NCI-H1048 (cell line): ENCODE results near the gene TPX2.
"Not testable (repeated sequence)": the region's sequence is repeated elsewhere in the genome, so short reads cannot be mapped to it uniquely, and the experiment has no call there.

Experiments
- DNase-seq: peaks from one replicate; lab custom pipeline; 2025; lab: John Stamatoyannopoulos, UW

TPX2 gene

DNA sequence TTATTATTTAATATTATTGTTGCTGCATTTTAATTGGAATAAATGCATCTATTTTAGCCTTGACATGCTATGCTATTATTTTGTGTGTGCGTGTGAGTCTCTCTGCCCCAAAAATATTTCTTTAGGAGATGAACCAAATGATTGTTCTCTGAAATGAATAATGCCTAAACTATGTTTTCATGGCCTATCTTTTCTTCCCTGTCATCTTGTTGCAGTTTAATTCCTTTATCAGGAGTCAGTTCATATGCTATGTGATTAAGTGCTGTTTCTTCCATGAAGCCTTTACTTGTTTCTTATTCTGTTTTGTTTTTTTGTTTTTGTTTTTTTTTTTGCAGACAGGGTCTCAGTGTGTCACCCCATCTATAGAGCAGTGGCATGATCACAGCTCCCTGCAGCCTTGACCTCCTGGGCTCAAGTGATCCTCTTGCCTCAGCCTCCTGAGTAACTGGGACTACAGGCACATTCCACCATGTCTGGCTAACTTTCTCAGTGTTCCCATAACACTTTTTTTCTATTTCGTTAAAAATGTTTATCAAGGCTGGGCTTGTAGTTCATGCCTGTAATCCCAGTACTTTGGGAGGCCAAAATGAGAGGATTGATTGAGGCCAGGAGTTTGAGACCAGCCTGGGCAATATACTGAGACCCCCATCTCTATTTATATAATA, 25.7 kb downstream of the TPX2 start:
- no peak for DNase-seq

DNA sequence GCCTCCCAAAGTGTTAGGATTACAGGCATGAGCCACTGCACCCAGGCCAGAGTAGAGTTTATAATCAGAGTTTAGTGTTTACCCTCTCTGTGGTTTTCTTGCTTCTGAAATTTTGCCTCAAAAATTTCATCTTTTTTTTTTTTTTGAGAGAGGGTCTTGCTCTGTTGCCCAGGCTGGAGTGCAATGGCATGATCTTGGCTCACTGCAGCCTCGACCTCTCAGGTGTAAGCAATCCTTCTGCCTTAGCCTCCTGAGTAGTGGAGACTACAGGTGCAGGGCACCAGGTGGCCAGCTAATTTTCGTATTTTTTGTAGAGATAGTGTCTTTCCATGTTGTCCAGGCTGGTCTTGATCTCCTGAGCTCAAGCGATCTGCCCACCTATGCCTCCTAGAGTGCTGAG, 28.7 kb downstream of the TPX2 start:
- no peak for DNase-seq

DNA sequence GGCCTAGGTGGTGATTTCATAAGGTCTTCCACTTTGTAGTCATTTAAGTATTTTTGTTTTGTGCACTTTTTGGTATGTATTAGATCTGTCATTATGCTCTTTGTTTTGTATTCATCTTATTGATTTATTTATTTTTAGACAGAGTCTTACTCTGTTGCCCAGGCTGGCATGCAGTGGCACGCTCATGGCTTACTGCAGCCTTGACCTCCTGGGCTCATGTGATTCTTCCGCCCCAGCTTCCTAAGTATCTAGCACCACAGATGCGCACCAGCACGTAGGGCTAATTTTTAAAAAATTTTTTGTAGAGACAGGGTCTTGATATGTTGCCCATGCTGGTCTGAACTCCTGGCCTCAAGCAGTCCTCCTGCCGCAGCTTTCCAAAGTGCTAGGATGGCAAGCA, 30.6 kb downstream of the TPX2 start:
- no peak for DNase-seq

DNA sequence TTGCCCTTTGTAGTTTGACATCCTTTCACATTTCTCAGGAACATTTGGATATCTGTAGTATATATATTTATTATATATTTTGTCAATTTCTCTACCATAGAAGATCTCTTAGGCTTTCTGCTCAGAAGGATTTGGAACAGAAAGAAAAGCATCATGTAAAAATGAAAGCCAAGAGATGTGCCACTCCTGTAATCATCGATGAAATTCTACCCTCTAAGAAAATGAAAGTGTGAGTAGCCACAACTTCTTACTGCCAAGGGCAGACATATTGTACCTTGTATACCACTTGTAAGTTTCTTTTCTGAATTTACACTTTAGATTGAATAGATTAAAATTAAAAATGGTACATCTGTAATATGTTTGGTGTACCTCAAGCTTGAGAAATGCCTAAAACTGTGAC, 31.2 kb downstream of the TPX2 start:
- no peak for DNase-seq

DNA sequence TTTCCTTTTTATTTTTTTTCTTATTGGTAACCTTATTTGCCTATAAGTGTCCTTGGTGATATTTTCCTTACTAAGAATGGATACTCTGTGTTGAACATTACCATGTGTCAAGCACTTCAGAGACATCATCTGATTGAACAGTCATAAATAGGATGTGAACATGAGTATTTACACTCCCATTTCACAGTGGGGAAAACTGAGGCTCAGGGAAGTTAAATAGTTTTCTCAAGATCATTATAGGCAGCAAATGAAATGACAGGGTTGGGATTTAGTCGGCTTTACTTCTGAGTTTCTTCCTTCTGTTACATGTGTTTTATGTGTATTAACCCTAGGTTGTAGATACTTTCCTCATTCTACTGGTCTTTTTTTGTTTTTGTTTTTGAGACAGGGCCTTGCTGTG, 35.3 kb downstream of the TPX2 start:
- DNase-seq = no peak

DNA sequence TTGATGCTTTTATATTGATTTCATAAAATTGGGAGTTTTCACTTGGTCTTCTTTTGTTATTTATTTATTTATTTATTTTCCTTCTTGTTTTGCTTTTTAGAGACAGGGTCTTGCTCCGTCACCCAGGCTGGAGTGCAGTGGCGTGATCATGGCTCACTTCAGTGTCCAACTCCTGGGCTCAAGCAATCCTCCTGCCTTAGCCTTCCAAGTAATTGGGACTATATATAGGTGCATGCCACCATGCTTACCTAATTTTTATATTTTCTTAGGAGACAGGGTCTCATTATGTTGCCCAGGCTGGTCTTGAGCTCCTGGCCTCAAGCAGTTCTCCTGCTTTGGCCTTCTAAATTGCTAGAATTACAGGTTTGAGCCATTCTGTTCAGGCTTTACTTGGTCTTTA, 41.7 kb downstream of the TPX2 start:
- DNase-seq = no peak

DNA sequence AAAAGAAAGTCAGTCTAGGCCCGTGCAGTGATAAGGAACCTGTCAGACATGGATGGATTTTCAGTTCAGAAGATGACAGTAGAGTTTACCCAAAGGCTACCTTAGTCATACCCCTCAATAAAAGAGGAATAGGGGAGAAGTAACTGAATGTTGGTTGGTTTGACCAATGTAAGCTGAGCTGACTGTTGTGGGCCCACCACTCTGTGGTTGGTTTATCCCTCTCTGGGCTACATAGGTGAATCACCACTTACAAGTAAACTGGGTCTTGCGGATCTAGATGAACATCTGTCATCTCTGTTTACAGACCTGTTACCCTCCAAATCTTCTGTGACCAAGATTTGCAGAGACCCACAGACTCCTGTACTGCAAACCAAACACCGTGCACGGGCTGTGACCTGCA, 42.9 kb downstream of the TPX2 start:
- DNase-seq = no peak

DNA sequence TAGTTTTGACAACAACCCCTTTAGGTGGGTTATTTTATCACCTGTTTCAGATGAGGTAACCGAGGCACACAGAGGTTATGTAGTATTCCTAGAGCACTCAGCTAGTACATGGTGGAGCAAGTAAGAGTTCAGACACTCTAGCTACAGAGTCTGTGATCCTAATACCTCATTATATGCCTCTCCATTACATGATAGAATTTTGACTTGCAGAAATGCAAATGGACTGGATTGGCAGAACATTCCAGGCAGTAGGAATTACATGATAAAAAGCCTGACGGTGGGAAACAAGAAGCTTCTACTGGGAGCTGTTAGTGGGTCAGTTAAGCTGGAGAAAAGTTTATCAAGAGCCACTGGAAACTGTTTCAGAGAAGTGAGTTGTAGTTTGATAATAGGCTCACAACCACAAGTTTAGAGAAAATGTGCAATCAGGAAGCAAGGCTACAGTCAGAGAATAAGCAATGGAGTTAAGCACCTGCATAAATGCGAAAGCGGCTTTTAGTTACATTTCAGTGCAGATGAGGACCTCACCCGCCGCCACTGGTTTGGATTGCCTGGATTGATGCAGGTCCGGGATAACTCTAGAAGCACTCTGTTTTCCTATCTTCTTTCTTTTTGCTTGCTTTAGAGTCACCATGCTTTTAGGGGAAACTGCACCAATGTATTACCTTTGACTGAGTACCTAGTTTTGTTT, 45.4 kb downstream of the TPX2 start:
- DNase-seq = no peak

DNA sequence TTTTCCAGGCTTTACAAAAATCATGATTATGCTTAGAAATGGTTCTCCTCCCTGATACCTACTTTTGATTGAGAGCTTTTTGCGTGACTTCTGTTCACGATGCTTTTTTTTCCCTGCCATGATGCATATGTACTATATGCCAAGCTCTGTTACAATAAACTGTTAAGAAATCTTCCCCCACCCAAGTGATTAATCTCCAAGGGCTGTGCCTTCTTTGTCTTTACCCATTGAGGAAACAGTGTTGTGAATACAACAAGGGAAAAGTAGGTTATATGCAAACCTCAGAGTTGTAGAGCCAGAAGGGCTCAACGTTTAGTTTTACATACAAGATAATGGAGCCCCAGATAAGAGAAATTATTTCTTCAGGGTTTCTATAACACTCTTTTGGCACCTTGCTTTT, 46.0 kb downstream of the TPX2 start:
- DNase-seq = no peak

DNA sequence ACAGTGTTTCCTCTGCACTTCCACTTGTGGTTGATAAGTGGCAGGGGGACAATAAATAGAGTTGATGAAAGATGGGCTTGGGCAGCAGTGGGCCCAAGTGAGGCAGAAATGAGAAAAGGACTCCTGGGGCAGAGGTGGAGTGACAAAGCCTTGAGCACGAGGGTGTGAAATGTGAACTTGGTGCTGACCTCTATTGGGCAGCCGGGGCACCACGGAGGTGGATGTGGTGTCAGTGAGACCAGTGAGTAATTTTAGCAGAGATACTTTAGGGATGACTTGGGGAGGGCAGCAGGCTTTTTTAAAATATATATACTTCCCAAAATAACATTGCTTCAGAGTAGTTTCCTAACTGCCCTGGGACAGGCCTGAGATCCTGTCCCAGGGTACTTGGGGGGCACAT, 49.5 kb downstream of the TPX2 start:
- no peak for DNase-seq

DNA sequence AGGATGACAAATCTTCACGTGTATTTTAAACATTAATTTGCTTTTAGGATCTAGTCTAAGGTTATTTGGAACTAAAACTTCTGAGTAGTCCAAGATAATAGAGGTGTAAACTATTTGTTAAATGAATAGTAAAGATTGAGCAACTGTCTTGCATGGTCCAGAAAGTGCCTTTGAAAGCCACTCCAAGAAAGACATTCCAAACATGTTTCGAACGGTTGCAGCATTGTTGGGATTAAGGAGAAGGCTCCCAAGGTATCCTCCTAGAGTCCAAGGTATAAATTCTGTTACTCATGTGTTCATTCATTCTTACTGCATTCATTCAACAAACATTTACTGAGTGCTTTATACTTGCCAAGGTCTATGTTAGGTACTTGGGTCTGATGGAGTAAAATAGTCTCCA, 51.3 kb downstream of the TPX2 start:
- DNase-seq = no peak

DNA sequence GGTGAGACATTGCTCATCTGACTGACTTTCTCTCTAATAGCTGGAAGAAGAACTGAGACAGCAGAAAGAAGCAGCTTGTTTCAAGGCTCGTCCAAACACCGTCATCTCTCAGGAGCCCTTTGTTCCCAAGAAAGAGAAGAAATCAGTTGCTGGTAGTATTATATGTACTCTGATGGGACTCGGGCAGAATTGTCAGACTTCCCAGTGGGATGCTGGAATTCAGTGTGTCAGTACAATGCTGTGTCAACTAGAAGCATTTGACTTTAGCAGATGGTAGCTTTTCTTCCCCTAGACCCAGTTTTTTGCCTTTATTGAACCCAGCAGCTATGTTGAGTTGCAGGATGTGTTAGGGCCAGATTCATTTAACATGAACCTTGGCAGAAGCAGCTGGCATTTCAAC, 58.3 kb downstream of the TPX2 start:
- no peak for DNase-seq

DNA sequence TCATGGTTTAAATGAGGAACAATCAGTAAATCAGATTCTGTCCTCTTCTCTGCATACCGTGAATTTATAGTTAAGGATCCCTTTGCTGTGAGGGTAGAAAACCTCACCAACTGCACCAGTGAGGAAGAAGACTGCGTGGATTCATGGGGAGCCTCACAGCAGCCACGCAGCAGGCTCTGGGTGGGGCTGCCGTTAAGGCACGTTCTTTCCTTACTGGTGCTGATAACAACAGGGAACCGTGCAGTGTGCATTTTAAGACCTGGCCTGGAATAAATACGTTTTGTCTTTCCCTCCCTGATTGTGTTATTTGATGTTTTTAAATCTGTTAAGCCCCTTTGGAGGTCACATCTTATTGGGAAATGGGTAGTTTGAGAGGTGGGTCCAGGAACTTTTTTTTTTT, 62.4 kb downstream of the TPX2 start:
- no peak for DNase-seq

DNA sequence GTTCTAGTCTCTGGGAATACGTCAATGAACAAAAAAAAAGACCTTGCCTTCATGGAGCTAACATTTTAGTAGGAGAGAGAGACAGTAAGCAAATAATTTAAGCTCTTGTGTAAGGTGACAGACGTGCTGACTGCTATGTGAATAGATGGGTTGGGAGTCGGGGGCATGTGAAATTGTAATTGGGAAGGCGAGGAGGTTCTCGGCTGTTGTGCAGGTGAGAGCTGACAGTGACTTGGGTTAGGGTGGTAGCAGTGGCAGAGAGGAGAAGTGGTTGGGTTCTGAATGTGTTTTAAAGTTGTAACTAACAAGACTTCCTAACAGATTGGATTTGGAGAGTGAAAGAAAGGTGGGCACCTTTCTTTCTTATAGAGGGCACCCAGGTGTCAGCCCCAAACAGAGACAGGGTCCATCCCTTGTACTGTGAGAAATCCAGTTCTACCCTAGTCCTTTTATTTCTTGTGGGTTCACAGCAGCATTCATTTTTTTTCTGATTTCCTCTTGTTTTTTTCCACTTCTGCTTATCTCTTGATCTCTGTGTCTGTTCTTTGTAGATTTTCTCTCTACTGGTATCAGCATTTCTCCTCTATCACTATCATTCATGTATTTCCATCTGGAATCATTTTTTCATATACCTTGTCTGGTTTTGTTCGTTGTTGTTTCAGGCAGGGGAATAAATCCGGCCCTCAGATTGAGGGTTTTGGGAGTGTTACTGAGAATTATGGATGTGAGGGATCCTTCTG, 64.6 kb downstream of the TPX2 start:
- DNase-seq = no peak

DNA sequence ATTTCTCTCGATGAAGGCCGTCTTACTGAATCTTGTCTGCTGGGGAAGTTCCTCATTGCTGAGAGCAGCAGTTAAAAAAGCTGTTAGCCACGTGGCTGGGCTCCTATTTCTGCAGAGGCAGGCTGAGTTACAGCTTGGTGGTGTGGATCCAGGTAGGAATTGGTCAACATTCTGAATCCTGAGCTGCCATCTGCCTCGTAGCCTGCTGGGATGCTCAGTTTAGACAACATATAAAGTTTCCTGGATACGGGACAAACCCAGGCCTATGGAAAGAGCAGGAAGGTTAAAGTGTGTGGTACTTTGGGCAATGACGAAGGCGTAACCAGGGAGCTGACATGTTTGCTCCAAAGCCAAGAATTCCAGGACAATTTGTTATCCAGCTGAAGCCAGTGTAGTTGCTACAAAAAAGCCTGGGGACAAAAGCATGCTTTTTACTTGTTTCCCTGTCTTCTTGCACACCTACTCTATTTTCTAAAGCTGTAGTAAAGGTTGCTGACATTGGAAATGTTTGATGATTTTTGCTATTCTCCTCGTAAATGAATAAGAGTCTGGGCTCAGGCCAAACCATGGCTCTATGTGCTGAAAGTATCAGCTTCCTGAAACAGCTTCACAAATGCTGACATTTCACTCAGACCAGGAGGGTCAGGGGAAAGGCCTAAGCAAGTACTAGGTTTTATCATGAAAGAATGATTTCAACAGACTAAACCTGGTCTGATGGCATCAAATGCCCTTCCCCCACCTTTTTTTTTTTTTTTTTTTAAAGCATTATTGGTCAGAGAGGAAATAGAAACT, 67.7 kb downstream of the TPX2 start:
- DNase-seq = no peak

DNA sequence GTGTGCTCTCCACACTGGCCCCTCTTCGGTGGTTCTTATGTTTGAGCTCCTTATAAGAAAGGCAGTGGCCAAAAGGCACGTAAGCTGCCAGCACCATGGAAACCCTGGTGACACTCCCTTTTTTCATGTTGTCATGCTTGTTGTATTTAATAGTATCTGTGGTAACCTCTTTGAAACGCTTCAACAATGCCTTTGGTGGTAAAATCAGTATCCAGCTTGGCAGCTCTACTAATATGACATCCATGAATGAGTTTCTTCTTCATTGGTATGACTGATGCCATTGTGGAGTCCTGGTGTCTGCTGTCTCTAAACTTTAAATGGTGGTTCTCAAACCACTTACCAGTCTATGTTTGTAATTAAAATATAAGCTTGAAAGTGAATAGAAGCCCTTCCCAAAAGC, 69.4 kb downstream of the TPX2 start:
- no peak for DNase-seq

DNA sequence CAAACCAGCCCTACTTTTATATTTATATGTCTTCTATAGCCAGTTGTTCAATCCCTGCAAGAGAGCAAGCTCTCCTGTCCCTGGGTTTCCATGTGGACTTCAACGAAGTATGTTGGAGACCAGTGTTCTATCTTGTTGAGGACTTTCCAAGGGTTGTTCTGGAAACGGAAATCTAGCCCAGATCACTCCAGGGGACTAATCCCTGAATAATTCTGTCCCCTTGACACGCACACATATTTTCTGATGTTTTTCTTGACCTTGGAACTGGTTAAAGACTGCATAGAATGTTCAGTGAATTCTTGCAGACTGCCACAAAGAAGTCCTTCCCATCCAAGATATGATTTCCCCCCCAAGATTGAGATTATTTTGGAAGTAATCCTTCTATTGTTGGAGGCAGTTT, 70.6 kb downstream of the TPX2 start:
- no peak for DNase-seq

DNA sequence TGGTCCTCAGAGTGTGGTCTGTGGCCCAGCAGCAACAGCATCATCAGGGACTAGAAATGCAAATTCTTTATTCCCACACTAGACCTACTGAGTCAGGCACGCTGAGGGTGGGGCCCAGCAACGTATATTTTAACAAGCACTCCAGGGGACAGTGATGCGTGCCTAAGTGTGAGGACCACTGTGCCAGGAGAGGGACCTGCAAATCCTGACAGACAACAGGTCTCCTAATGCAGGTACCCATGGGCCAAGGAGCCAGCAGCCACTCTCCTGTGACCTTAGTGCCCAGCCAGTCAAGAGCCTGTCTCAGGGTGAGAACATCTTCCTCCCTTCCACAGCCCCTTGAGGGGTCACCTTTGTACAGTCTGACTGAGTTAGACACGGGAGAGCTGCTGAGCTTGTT, 72.1 kb downstream of the TPX2 start:
- DNase-seq = no peak

DNA sequence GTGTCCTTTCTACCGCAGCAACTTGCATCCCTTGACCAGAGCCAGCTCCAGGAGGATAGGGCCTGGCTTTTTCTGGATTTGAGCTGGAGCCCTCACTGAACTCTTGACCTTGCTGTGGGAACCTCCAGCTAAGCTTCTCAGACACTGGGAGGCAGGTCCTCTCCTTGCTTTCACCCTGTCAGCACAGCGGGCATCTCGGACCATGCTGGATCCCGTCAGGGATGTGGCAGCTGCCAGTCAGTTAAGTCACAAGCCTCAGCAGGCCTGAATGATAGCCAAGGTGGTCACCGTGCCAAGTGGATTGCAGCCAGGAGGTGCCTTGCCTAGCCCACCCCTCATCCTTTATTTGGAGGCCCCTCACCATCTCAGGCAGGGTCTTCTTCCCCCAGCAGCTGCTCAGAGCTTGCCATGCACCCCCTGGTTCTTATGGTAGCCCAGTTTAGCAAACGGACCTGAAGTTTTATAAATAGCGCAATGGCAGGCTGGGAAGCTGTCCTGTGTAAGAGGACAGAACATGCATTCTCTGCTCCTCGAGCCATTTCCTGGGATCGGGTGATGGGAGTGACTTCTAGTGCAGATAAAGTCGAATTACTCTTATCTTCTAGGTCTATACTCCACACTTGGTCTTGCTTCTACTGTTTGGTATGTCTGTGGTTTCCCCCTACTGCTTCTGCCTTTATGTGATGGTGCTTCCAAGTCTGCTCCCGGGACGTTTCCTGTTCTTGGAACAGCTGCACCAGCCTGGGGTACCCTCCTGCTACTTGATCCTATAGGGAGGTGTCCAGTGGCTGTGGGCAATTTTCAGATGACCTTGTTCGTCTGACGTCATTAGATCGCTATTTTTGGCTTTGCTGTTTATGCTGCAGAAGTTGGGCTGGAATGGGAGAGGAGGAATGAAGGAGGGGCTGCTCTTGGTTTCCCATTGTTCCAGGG, 73.0 kb downstream of the TPX2 start:
- DNase-seq = no peak

DNA sequence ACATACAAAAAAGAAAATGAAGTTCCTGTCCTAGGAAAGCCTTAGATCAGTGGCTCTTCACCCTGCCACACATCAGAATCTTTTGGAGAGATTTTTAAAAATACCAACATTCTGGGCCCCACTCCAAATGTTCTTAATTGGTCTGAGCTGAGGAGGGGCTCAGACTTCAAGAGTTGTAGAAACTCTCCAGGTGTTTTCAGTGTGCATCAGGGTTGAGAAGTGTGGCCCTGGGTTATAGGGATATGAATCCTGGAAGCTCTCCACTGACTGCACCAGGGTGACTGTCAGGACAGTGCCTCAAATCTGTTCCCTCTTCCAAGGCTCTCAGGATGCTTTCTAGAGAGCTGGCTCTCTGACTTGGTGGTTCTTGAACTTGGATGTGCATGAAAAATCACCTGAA, 74.5 kb downstream of the TPX2 start:
- DNase-seq = no peak

DNA sequence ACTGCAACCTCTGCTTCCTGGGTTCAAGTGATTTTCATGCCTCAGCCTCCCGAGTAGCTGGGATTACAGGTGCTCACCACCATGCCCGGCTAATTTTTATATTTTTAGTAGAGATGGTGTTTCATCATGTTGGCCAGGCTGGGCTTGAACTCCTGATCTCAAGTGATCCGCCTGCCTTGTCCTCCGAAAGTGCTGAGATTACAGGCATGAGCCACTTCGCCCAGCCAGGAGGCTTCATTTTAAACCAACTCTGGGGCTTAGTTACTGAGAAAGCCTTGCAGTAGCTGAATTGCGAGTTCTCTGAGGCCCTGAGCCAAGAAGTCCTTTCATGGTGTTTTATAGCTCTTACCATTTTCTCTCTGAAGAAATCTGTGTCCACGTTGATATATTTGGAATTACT, 75.1 kb downstream of the TPX2 start:
- DNase-seq = not testable (repeated sequence)
